ENCODE results near the gene CISH. TPM values are rescaled to one million over a fixed set of nuclear protein-coding genes. Genes with fewer than 3 reads are reported as not detected.

The CISH gene
- total RNA-seq, 1 experiment from 2014 or later = 1.7 TPM

DNA sequence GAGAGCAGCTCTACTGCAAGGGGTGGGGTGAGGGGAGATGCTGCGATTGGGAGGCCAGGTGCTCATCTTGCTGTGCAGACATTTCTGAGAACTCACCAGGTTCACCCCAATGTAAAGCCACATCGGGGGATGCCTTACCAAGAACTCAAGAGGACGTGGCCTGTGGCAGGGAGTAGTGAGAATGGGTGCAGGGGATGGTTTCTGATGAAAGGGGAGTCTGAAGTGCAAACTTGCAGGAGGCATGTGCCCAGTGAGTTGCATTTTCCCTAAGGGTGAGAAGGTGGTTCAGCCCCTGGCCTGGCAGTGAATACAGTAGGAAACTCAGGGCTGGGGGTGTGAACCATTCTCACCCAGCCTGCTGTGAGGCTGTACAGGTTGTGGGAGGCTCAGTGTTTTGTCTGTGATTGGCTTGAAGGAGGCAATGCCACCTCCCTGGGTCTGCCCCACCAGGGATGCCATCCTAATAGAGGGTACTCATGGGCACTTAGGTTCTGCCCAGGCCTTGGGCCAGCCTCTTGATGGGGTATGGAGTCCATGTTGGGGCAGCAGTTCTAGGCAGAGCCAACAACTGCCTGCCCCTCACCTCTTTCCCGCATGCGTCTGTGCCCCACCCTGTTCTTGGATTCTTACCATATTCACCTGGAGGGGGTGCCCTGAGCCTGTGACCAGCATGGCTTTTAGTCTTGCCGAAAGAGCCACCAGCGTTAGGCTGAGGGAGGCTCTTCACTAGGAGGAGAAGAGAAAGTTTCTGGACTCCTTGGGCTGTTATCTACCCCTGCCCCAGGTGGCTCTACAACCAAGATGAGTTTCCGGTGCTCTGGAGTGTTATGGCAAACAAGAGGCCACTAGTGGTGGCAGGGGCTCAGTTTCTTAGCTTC lies 37.8 kb downstream of the CISH start:
- H2AFZ ChIP-seq (ENCODE audit: low read length) = no peak overlapping the region
- no peak overlapping the region for H2AK5ac ChIP-seq (ENCODE audit: insufficient read length, low read length)
- H3K23ac ChIP-seq (ENCODE audit: insufficient read length, low read depth, low read length) = no peak overlapping the region
- H2BK15ac ChIP-seq (ENCODE audit: low read depth, low read length) = no peak overlapping the region
- Mint-ChIP-seq H3K36me3 (ENCODE audit: insufficient read depth in 1 of 3, low read depth in 3 of 3) (peaks cover 0 to 4% (median 1%) of the 10 kb centered on the region in 3 experiments; a peak in 3 of 7 replicates), H3K4me3 (no peak overlapping the region), H3K9me3 (no peaks in the 10 kb centered on the region), H3K4me1 (peaks cover 0 to 6% of the 10 kb centered on the region in 2 experiments; a peak in 3 of 4 replicates), H3K27ac (no peak overlapping the region), H3K27me3 (ENCODE audit: low read depth) (no peaks in the 10 kb centered on the region)
- no peaks in the 10 kb centered on the region for H3K27me3 ChIP-seq (ENCODE audit: insufficient read depth, low read length)
- no peak overlapping the region for H4K5ac ChIP-seq (ENCODE audit: insufficient read length, low read depth, low read length)
- H3K56ac ChIP-seq (ENCODE audit: insufficient read length, low read depth, low read length) = no peak overlapping the region
- peaks cover 2% of the 10 kb centered on the region for H3K23me2 ChIP-seq (ENCODE audit: insufficient read length, low read depth, low read length, poor library complexity, severe bottlenecking)
- no peak overlapping the region for H2BK12ac ChIP-seq (ENCODE audit: insufficient read length, low read depth, low read length)
- H3K79me2 ChIP-seq (ENCODE audit: insufficient read depth, low read length) = no peaks in the 10 kb centered on the region
- no peak overlapping the region for H3K4me2 ChIP-seq (ENCODE audit: insufficient read depth, insufficient read length, low read length)
- no peak overlapping the region for H3K27ac ChIP-seq (ENCODE audit: insufficient read length, low read depth, low read length)
- H2BK5ac ChIP-seq (ENCODE audit: insufficient read length, low read length) = no peak overlapping the region
- no peaks in the 10 kb centered on the region for H3K4me1 ChIP-seq (ENCODE audit: insufficient read depth, low read length)
- no peak overlapping the region for H4K91ac ChIP-seq (ENCODE audit: insufficient read length, low read depth, low read length)
- no peaks in the 10 kb centered on the region for H4K20me1 ChIP-seq (ENCODE audit: control insufficient read depth, insufficient read depth, insufficient read length)
- no peaks in the 10 kb centered on the region for H3K79me1 ChIP-seq (ENCODE audit: insufficient read depth, low read depth, low read length, poor library complexity, severe bottlenecking)
- H3K9me3 ChIP-seq (ENCODE audit: control insufficient read depth, low read depth, low read length) = no peaks in the 10 kb centered on the region
- H3K18ac ChIP-seq (ENCODE audit: insufficient read length, low read depth, low read length) = no peak overlapping the region
- no peak overlapping the region for H3K4ac ChIP-seq (ENCODE audit: low read depth, low read length)
- H4K8ac ChIP-seq (replicated peaks; ENCODE audit: insufficient read length, low read depth, low read length) = no peak overlapping the region
- H3T11ph ChIP-seq (ENCODE audit: low read length) = no peak overlapping the region
- no peak overlapping the region for H3K9ac ChIP-seq (ENCODE audit: extremely low read depth, insufficient read length, low read length)
- TF ChIP-seq, protein P1, sequence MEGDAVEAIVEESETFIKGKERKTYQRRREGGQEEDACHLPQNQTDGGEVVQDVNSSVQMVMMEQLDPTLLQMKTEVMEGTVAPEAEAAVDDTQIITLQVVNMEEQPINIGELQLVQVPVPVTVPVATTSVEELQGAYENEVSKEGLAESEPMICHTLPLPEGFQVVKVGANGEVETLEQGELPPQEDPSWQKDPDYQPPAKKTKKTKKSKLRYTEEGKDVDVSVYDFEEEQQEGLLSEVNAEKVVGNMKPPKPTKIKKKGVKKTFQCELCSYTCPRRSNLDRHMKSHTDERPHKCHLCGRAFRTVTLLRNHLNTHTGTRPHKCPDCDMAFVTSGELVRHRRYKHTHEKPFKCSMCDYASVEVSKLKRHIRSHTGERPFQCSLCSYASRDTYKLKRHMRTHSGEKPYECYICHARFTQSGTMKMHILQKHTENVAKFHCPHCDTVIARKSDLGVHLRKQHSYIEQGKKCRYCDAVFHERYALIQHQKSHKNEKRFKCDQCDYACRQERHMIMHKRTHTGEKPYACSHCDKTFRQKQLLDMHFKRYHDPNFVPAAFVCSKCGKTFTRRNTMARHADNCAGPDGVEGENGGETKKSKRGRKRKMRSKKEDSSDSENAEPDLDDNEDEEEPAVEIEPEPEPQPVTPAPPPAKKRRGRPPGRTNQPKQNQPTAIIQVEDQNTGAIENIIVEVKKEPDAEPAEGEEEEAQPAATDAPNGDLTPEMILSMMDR (conservative IDR thresholded peaks at IDR 0.05) = no peak
- DNase-seq = no peak
- H3K14ac ChIP-seq (ENCODE audit: insufficient read depth, low read length) = no peak overlapping the region
- H2BK20ac ChIP-seq (ENCODE audit: low read depth, low read length, poor library complexity, severe bottlenecking) = no peak overlapping the region
- H2BK120ac ChIP-seq (ENCODE audit: low read depth, low read length, poor library complexity, severe bottlenecking) = no peak overlapping the region
- no CpG with 5 or more reads among the region's 8 CpGs for WGBS (ENCODE audit: extremely low coverage, insufficient read length, low lambda C conversion rate)

All from H9 (cell line).